ENCODE data around the gene TMED10.

- peak; percentile 33; the same call in 2 of the 3 replicates for TF ChIP-seq CTCF (IDR thresholded peaks at IDR 0.05)
- TF ChIP-seq, protein P1, sequence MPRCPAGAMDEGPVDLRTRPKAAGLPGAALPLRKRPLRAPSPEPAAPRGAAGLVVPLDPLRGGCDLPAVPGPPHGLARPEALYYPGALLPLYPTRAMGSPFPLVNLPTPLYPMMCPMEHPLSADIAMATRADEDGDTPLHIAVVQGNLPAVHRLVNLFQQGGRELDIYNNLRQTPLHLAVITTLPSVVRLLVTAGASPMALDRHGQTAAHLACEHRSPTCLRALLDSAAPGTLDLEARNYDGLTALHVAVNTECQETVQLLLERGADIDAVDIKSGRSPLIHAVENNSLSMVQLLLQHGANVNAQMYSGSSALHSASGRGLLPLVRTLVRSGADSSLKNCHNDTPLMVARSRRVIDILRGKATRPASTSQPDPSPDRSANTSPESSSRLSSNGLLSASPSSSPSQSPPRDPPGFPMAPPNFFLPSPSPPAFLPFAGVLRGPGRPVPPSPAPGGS (IDR thresholded peaks at IDR 0.05): no peak
- TF ChIP-seq POLR2A (IDR thresholded peaks at IDR 0.05; ENCODE audit: low read length): no peak
- TF ChIP-seq RAD21 (conservative IDR thresholded peaks at IDR 0.05 in 1 of 2, IDR thresholded peaks at IDR 0.05 in 1 of 2): peak in 1 of 2 experiments; percentile 38; a peak in 2 of 5 replicates
- TF ChIP-seq, protein P2, sequence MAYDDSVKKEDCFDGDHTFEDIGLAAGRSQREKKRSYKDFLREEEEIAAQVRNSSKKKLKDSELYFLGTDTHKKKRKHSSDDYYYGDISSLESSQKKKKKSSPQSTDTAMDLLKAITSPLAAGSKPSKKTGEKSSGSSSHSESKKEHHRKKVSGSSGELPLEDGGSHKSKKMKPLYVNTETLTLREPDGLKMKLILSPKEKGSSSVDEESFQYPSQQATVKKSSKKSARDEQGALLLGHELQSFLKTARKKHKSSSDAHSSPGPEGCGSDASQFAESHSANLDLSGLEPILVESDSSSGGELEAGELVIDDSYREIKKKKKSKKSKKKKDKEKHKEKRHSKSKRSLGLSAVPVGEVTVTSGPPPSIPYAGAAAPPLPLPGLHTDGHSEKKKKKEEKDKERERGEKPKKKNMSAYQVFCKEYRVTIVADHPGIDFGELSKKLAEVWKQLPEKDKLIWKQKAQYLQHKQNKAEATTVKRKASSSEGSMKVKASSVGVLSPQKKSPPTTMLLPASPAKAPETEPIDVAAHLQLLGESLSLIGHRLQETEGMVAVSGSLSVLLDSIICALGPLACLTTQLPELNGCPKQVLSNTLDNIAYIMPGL (CRISPR knock-in tag; IDR thresholded peaks at IDR 0.05; ENCODE audit: borderline replicate concordance): no peak
- no peak for TF ChIP-seq BHLHE40 (IDR thresholded peaks at IDR 0.05; ENCODE audit: low read depth, low read length)
- TF ChIP-seq MAX (IDR thresholded peaks at IDR 0.05): no peak
- no peak for TF ChIP-seq JUN (IDR thresholded peaks at IDR 0.05)
Measured at GRCh38 chr14:75084513-75084912, 91.9 kb downstream of the TMED10 start.

All from A549 (cell line).